NCI-H1436 (cell line): ENCODE data around the gene TSPAN11.

Source experiments
- DNase-seq: peaks from one replicate; lab custom pipeline; 2025; lab: John Stamatoyannopoulos, UW

TSPAN11 gene

DNA sequence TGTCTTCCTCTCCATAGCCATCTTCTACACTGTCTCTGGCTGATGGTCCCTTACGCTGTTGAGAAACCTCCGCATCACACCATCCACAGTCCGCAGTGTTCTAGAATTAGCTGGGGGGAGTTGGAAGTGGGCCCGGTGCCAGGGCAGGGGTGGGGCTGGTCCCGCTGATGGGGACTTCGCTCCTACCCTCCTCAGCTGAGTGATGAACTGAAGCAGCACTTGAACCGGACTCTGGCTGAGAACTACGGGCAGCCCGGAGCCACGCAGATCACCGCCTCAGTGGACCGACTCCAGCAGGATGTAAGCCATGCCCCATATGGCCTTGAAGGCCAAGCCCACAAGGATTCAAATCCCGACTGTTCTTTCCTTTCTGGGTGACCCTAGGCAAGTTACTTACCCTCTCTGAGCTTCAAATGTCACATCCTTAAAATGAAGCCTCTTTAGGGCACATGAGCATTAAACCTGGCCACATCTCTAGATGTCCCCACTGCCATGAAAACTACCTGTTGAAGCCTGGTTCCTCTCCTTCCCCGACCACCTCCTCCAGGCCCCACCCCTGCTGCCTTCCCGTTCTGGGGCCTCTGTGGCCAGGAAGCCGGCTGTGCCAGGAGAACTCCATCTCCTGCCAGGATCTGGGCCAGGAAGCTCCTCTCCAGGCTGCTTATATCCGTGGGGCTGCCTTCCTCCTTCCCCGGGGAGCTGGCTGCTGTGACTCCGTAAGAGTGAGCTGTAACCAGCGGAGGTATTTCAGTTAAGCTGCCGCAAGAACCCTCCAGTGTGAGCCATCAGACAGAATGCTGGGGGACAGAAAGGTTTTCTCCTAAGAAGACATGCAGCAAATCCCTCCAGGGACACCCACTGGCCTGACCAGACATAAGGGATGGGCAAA is 53.1 kb downstream of the TSPAN11 start:
- no peak for DNase-seq

DNA sequence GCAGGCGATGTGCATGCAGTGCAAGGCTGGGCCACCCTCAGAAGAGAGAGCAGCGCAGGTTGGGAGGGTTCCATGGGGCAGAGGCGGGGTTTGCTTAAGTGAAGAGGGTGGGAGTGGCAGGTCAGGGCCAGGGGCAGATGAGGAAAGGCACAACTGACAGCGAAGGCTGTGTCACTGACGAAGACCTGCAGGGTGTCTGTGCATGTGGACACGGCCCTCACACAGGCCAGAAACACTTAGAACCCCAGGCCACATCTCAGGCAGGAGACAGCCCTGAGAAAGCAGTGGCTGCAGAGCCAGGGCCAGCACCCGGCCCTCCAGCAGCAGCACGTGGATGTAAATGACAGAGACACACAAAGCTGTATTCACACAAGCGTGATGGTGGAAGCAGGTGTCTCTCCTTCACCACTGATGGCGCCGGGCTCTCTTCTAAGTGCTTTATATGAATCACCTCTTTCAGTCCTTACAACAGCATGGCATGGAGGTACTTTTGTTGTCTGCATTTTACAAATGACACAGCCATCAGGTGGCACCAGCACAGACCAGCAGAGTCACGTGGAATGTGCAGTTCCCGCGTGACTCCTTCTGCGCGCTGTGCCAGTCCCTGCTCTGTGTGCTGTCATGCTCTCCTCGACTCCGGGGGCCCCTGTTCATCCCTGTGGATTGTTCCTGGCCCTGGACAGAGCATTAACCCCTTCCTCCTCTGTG is 54.6 kb downstream of the TSPAN11 start:
- DNase-seq, result peak; percentile 38

DNA sequence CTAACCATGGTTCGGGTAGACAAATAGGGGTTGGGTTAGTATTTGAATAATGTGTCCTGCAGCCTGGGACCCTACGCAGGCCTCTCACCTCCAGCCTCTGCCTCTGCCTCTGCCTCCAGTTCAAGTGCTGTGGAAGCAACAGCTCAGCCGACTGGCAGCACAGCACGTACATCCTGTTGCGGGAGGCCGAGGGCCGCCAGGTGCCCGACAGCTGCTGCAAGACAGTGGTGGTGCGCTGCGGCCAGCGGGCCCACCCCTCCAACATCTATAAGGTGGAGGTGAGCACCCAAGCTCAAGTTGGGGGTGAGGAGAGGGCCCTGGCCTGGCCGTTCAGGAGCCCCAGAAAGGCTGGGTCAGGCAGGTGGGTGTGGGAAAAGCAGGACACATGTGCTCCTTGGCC is 55.9 kb downstream of the TSPAN11 start:
- no peak for DNase-seq

DNA sequence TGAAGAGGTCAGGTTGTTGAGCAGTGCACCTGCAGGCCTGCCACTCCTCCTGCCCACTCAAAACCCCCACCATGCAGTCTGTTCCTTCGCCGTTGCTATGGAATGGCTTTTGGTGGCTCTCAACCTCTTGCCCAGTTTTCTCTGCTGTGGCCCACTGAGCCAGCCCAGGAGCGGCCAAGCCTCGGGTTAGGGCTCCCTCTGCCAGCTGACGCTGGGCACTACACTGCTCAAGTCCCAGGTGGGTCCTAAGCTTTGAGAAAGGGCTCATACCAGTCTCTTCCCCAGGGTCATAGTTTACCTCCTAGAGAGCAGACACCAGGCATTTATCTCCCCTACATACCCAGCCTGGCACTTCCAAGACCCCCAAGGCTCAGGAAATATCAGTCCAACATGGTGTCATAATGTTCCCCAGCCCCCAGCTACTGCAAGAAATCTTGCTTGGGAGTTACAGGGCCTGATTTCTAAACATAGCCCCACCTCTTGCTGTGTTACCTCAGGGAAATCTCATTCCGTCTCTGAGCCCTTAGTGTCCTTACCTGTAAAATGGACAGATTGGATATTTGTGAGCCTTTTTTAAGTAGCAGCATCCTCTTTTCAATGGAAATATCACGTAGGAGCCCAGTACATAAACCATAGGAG is 59.4 kb downstream of the TSPAN11 start:
- peak; percentile 30 for DNase-seq

DNA sequence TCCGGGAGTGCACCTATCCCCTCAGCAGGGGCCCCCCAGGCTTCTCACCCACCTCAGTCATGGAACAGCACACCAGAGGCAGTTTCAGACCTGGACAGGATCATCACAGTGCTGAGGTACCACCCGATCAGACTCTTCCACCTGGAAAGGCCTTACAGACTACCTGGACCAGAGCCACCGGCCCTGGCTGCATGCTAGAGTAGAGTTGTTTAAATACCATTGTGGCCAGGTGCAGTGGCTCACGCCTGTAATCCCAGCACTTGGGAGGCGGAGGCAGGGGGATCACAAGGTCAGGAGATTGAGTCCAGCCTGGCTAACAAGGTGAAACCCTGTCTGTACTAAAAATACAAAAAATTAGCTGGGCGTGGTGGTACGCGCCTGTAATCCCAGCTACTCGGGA is 61.5 kb downstream of the TSPAN11 start:
- DNase-seq, result no peak

DNA sequence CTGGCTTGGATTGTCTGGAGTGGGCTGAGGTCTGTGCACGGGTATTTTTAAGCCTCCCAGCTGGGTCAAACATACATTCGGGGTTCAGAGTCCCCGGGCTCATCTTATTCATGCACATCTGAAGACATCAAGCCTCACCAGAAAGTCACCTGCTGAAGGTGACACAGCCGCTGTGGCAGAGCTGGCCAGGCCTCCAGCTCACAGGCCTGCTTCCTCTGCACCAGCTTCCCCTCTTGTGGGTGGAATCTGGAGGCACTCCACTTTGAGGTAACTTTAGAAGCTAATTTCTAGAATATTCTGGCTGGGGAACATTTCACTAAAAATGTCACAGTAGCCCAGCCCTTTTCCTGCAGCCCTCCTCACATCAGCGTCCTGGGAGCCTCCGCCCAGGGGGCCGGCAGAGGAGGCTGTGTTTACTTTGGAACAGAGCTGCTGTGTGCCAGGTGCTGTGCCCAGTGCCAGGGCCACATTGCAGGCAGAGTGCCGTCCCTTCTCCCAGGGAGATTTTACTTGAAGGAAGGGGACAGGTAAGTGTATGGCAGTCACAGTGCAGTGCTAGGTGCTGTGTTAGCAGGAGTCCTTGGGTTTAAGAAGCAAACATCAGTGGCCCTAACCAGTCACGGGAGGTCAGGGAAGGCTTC is 62.2 kb downstream of the TSPAN11 start:
- DNase-seq, result no peak

DNA sequence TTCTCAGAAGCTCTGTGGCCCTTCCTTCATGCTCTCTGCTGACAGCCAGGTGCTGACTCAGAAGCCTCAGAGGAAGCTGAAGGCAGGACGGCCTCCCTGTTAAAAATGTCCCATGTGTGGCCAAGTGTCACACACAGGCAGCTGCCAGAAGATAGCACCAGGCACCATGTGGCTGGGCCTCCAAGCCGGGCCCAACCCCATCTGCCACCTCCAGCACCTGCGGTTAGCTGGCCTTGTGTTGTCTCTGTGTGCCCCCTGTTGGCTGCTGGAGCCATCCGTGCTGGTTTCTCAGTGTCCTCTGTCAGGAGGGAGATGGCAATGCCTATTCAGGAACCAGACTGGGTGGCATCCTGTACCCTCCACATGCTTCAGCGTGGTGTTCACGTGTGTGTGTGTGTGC is 63.2 kb downstream of the TSPAN11 start:
- DNase-seq, result peak; percentile 1

DNA sequence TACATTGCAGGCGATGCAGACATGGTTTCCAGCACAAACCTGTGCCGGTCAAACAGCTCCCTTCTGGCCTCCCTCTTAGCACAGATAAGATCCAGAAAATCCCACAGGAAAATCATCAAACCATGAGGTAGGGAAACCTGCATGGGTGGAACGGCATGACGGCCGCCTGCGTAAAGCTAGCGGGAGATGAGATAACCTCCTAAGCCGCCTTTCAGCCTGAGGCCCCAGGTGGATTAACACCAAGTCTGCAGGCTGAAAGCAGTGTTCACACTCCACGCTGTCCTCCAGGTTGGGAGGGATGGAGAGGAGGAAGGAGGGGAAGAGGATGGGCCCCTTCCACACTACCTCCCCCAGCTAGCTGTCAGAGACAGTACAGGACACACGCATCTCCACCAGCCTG is 63.8 kb downstream of the TSPAN11 start:
- DNase-seq, result no peak

DNA sequence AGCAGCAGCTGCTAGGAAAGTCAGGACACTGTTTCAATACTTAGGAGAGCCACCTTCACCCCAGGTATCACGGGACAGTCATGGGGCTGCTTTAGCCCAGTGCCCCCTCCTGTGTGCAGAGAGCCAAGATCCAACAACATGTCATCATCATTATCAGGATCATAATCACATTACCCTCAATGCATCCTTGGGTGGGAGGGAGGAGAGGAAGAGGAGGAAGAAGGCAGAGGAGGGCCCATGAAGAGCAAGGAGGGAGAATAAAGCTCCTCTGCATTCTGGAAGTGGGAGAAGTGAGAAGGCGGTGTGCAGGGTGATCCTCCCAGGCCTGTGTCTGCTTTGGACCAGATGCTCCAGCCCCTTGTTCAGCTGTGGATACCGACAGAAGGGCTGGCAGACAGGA is 64.2 kb downstream of the TSPAN11 start:
- no peak for DNase-seq

DNA sequence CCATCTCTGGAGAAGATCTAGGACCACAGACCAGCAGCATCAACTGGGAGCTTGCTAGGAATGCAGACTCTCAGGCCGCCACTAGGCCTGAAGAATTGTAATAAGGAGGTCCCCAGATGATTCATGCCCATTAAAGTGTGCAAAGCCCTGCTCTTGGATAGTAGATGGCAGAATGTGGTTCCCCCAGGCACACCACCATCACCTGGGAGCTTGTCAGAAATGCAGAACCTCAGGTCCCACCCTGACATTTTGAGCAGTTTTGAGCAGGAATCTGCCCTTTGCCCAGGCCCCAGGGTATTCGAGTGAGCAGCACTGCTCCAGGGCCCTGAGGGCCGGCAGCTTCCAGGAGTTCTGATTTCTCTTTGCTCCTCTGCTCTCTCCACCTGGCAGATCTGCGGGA is 64.9 kb downstream of the TSPAN11 start:
- no peak for DNase-seq

DNA sequence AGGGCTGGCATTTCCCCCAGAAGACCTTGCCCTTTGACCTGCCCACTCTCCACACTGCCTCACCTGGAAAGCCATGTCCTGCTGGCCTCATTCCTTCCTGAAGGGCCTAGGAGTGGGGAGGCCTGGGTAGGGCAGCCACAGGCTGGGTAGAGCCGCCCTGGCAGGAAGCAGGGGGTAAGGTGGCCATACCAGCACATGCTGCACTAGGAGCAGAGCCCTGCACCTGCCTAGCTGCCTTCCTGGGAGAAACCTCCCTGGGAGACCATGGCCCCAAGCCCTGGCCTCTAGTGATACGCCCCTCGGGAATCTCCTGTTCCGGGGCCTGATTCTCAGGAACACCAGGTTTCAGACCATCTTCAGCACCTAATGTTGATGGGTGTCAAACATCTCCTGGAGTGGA is 65.8 kb downstream of the TSPAN11 start:
- no peak for DNase-seq

DNA sequence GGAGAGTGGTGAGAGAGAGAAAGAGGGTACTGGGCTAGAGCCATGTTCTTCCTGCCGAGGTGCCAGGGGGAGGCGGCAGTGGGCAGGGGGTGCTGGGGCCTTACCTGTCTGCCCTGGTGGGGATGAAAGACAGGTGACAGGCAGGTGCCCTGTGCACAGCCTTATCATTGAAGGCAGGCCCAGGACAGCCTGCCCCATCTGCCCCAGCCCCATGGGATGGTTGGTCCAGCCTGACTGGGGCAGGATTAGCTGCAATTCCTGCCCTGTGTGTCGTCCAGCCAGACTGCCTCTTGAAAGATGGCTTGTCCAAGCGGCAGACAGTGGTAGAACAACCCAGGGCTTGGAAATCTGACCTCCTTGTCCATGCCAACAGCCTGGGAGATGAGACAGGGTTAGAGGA is 67.2 kb downstream of the TSPAN11 start:
- no peak for DNase-seq

DNA sequence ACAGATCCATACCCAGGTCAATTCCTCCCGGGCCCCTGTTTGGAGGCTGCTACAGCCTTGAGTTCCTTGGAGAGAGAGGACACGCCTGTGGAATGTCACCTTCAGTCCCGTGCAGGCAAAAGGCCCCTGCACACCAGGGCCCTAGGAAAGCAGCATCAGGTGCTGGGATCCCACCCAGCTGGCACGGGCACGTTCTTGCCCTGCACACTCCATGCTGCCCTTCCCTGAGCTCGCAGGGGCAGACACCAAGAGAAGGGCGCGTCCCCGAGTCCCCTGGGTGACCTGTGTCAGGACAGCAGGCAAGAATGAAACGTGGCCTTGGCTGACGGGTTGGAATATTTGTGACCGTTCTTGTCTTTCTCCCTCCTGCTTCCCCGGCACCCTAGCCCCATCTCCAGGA is 67.7 kb downstream of the TSPAN11 start:
- DNase-seq, result no peak

DNA sequence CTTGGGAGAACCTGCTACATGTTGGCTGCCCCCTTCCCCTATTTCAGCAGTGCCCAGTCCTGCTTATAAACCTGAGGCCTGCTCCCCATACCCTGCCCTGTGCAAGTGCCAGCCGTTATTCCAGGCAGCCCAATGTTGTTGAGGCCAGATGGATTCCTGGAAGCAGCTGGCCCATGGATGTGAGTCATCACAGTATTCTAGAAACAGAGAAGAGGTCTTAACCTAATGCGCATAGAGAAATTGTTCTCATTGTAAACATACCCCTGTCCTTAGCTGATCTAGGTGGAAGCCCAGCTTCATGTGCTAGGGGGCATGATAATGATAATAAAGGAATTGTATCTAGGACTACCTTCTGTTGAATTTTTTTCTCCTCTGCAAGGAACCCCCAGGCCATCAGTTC is 69.7 kb downstream of the TSPAN11 start:
- DNase-seq, result no peak

DNA sequence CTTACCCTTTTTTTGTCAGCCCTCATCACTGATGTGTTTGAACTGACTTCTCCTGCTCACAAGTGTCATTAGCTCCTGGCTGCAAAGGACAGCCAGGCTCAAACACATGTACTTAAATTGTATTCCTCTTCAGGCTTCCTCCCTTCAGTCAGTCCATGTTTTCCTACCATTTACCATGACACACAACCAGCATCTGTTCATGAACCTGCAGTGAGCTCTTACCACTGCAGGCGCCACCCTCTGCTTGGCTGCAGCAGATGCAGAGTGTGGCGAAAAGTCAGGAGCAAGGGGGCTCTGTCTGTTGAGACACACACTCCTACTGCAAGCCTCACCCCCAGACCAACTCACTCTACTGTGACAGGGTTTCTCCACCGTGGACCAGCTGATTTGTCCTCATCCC is 70.2 kb downstream of the TSPAN11 start:
- no peak for DNase-seq

DNA sequence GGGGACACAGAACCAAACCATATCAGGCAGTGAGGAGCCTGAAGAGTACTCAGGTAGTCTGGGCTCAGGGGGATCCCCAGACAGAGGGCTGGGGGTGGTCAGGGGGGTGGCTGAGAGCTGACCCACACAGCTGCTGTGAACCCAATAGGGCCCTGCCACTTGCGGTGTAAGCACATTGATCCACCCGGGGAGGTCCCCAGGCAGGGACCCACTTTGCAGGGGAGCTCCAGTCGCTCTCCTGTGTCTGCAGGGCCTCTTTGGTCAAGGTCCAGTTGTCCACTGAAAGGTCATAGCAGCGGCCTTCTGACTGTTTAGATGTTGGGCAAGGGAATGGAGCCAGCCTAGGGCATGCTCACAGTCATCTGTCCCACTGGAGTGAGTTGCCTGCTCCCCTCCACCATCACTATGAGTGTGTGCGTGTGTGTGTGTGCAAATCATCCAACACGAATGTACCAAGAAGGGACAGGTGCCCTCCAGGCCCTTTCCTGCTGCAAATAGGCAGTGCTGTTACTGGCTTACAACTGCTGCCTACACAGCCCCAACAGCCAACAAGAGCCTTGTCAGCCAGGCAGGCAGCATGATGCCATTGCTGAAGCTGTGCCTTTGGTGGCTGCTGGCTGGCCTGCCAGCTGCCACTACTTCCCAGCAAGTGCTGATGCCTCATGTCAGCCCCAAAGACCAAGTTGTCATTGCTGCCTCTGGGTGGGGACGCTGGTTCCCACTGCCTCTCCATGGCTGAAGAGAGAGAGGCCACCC is 71.3 kb downstream of the TSPAN11 start:
- no peak for DNase-seq

DNA sequence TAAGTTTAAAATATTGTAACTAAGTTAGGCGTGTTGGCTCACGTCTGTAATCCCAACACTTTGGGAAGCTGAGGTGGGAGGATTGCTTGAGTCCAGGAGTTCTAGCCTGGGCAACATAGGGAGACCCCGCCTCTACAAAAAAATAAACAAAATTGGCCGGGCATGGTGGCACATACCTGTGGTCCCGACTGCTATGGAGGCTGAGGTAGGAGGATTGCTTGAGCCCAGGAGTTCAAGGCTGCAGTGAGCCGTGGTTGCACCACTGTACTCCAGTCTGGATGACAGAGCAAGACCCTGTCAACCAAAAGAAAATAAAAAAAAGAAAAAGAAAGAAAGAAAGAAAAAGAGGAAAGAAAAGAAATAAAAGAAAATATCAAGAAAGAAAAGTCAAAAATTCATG is 72.5 kb downstream of the TSPAN11 start:
- no peak for DNase-seq

DNA sequence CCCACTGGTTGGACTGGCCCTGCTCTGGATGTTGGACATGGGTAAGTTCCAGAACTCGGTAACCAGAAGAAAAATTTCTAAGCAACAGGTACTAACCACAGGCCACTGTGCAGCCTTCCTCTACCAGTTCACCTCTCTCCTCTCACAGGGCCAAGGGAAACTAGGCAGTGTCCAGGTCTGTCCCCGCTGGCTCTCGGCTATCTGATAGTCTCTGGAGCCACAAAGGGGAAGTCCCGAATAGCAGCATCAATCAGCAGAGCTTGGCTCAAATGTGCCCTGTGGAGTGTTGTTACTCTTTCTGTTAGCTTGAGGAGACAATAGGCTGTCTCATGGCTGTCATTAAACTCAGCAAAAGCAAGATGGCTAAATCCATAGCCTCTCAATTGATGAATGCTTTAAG is 73.2 kb downstream of the TSPAN11 start:
- no peak for DNase-seq

DNA sequence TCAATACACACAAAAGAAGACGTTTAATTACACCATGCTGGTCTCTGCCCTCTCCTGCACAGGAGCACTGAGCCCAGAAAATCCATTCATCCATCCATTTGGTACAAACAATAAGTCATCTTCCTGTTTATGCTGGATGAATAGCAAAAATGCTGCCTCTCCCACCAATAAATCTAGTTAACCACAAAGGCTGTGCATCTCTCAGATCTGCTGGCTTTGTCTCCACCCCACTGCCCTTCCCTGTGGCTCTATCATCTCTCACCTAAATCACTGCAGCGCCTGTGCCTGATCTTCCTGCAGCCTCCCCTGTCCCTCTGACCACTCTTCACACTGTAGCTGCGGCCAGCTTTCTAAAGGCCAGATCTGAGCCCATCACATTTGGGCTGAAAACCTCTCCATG is 74.2 kb downstream of the TSPAN11 start:
- no peak for DNase-seq

DNA sequence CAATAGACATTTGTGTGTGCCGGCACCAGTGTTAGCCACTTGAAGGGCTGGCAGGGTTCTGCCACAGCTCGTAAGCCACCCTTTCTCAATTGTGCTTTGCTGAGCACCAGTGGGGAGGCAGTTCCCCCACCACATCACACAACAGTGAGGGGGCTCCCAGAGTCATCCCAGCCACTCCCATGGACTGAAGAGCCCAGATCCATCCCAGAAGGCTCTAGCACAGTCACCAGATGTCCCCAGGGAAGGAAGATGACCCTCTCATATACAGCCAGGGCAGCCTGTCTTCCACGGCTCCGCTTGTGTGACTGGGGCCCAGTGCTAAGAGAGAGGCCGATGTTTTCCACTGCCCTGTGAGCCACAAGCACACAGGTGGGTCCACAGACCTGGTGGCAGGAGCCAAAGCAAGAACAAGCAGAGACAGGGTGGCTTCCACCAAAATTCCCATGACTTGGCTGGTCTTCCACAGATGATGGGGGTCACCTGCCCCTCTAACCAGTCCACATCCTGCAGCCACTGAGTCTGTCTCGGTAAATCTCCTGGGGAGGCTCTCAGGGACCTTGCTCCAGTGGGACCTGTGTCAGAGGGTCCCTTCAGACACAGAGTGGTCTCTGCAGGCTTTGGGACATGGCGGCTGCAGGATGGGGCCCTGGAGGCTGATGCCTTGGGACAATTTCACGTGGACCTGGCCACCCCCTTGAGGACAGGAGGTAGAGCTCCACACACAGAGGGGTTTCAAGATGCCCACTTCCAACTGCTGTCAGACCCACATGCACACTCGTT is 75.2 kb downstream of the TSPAN11 start:
- no peak for DNase-seq

DNA sequence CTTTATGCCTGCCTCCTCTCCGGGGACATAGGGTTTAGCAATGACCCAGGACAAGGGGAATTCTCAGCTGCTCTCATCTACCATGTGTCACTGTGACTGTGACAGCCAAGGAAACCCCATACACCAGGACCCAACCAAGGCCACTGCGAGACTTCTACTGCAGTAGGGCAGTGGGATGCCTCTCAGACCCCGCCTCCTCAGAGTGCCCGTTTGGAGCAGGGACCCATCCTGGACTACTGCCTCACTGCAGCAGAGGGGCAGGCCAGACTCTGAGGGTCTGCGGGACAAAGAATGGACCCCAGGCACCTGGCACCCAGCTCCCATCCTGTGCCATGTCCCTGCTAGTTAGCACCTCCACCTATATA is 75.8 kb downstream of the TSPAN11 start:
- no peak for DNase-seq
